ENCODE data around the gene GMPS. TPM values are rescaled to one million over a fixed set of nuclear protein-coding genes. Genes with fewer than 3 reads are reported as not detected.

GMPS gene
- total RNA-seq, 4 donors from 2014 or later: 3.0 to 45.2 (median 20.4) TPM

- intact Hi-C loops (cut with DNase I; ENCODE audit: low total_unique reads) (no loop called here), in situ Hi-C loops (cut with MboI; ENCODE audit: low pct_ligation_motif_present in 1 of 4, low pct_unique_long_range_greater_than_20kb in 1 of 4, low sequenced_read_pairs in 3 of 4) (no loop called here)
- DNase-seq: no peak
- TF ChIP-seq POLR2A (IDR thresholded peaks at IDR 0.05) (no peak), CTCF (IDR thresholded peaks at IDR 0.05) (no peak), EP300 (IDR thresholded peaks at IDR 0.05; ENCODE audit: low read depth) (no peak), POLR2AphosphoS5 (IDR thresholded peaks at IDR 0.05) (no peak)
- Histone ChIP-seq H3K9me3 (no peaks in the 10 kb centered on the region), H3K27ac (no peak overlapping the region), H3K4me1 (no peaks in the 10 kb centered on the region), H3K4me3 (no peak overlapping the region), H3K27me3 (no peaks in the 10 kb centered on the region), H3K36me3 (no peaks in the 10 kb centered on the region)
- WGBS, 2 donors (ENCODE audit: low coverage in 1 of 2): 95 to 100% methylated on average over 5 to 6 of the region's 6 CpGs
Measured at GRCh38 chr3:155984791-155985417, 114.5 kb downstream of the GMPS start.

- no peak overlapping the region for H3K27ac ChIP-seq
- TF ChIP-seq POLR2A (IDR thresholded peaks at IDR 0.05): no peak
- no peak for TF ChIP-seq EP300 (IDR thresholded peaks at IDR 0.05; ENCODE audit: low read depth)
- no peak for TF ChIP-seq CTCF (IDR thresholded peaks at IDR 0.05)
- TF ChIP-seq POLR2AphosphoS5 (IDR thresholded peaks at IDR 0.05): no peak
- in situ Hi-C loops (cut with MboI; ENCODE audit: low pct_ligation_motif_present in 1 of 4, low pct_unique_long_range_greater_than_20kb in 1 of 4, low sequenced_read_pairs in 3 of 4): no loop called here
Measured at GRCh38 chr3:155989536-155989935, 119.1 kb downstream of the GMPS start.

GRCh38 chr3:155991212-155991611 is 120.8 kb downstream of the GMPS start:
- DNase-seq: no peak
- intact Hi-C loops (cut with DNase I; ENCODE audit: low total_unique reads): no loop called here
- Histone ChIP-seq H3K9me3 (no peaks in the 10 kb centered on the region), H3K27me3 (no peaks in the 10 kb centered on the region), H3K4me3 (no peak overlapping the region), H3K4me1 (no peaks in the 10 kb centered on the region), H3K36me3 (no peaks in the 10 kb centered on the region), H3K27ac (no peak overlapping the region)
- in situ Hi-C loops (cut with MboI; ENCODE audit: low pct_ligation_motif_present in 1 of 4, low pct_unique_long_range_greater_than_20kb in 1 of 4, low sequenced_read_pairs in 3 of 4): no loop called here
- WGBS, 2 donors (ENCODE audit: low coverage in 1 of 2): 67 to 88% methylated on average over 2 to 4 of the region's 4 CpGs
- TF ChIP-seq EP300 (IDR thresholded peaks at IDR 0.05; ENCODE audit: low read depth): no peak
- no peak for TF ChIP-seq POLR2A (IDR thresholded peaks at IDR 0.05)
- no peak for TF ChIP-seq CTCF (IDR thresholded peaks at IDR 0.05)
- no peak for TF ChIP-seq POLR2AphosphoS5 (IDR thresholded peaks at IDR 0.05)

More at GRCh38 chr3:155989536-155989935, 119.1 kb downstream of the GMPS start:
- no peak overlapping the region for H3K4me3 ChIP-seq
- no peaks in the 10 kb centered on the region for H3K27me3 ChIP-seq
- DNase-seq: no peak
- H3K9me3 ChIP-seq: no peaks in the 10 kb centered on the region
- H3K4me1 ChIP-seq: no peaks in the 10 kb centered on the region
- intact Hi-C loops (cut with DNase I; ENCODE audit: low total_unique reads): no loop called here
- H3K36me3 ChIP-seq: no peaks in the 10 kb centered on the region

- no peak overlapping the region for H3K4me3 ChIP-seq
- no peak overlapping the region for H3K27ac ChIP-seq
- no peaks in the 10 kb centered on the region for H3K27me3 ChIP-seq
- intact Hi-C loops (cut with DNase I; ENCODE audit: low total_unique reads): no loop called here
- no peaks in the 10 kb centered on the region for H3K36me3 ChIP-seq
- H3K9me3 ChIP-seq: no peaks in the 10 kb centered on the region
- no peak for DNase-seq
- in situ Hi-C loops (cut with MboI; ENCODE audit: low pct_ligation_motif_present in 1 of 4, low pct_unique_long_range_greater_than_20kb in 1 of 4, low sequenced_read_pairs in 3 of 4): no loop called here
- WGBS, 2 donors (ENCODE audit: low coverage in 1 of 2): 81 to 100% methylated on average over 1 of the region's 1 CpG
- TF ChIP-seq EP300 (IDR thresholded peaks at IDR 0.05; ENCODE audit: low read depth): no peak
- TF ChIP-seq POLR2A (IDR thresholded peaks at IDR 0.05): no peak
- no peak for TF ChIP-seq CTCF (IDR thresholded peaks at IDR 0.05)
- TF ChIP-seq POLR2AphosphoS5 (IDR thresholded peaks at IDR 0.05): no peak
- no peaks in the 10 kb centered on the region for H3K4me1 ChIP-seq
Measured at GRCh38 chr3:155991847-155992246, 121.4 kb downstream of the GMPS start.

Other genes starting within 250 kb of the GMPS start
- gene PLCH1, start 125.6 kb upstream of the GMPS start, total RNA-seq: 10 to 100 TPM in 1 of 4 donors, 1 to 10 TPM in 3; 8.2 to 33.4 (median 8.5) TPM
- 1 to 10 TPM in 2 of 4 donors, not detected in 2; 1.5 to 3.7 TPM for gene C3orf33, start 64.4 kb upstream of the GMPS start, total RNA-seq
- 10 to 100 TPM; 13.3 to 34.8 (median 32.7) TPM for gene SLC33A1, start 16.2 kb upstream of the GMPS start, total RNA-seq
- 1 to 10 TPM in 3 of 4 donors, under 1 TPM in 1; 0.20 to 3.0 (median 1.6) TPM for gene KCNAB1, start 249.9 kb downstream of the GMPS start, total RNA-seq